ENCODE data around the gene KLHL29. TPM values are rescaled to one million over a fixed set of nuclear protein-coding genes. Genes with fewer than 3 reads are reported as not detected.

KLHL29 gene
- total RNA-seq, 2 donors from 2014 or later, result 1.0 to 2.4 TPM

DNA sequence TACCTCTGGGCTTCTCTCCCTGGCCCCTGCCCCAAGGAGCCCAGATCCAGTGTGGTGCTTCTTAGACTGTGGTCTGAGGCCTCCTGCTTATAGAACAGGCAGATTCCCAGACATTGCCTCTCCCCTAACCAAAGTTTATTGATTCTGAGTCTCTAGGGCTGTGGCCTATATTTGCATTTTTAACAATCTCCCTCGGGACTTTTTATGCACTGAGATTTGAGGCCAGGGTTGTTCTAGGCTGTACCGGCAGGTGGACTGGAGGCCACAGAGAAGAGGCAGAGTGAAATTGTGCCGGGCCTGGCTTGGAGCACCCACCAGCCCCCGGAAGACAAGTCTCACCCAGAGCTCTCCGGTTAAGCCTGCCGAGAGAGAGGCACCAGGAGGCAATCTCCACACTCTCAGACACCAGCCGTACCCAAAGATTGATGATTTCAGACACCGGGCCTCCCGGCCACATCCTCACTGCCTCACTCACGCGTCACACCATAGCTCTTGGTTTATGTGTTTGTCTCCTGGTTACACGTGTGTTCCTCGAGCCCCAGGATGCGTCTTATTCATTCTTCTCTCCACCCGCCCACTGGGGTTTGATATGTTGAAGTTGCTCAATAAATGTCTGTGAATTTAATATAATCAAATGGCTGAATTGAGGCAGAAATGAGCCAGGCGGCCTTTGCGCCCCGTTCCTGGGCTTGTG, 203.7 kb downstream of the KLHL29 start:
- Histone ChIP-seq H3K4me1 (ENCODE audit: control insufficient read depth, insufficient read depth, low read length) (no peaks in the 10 kb centered on the region), H3K4me3 (ENCODE audit: low read length) (no peak overlapping the region), H3K36me3 (ENCODE audit: control insufficient read depth, insufficient read depth, low read length) (no peaks in the 10 kb centered on the region), H3K27me3 (ENCODE audit: control insufficient read depth, insufficient read depth, low read length, poor library complexity, severe bottlenecking) (no peaks in the 10 kb centered on the region), H3K9ac (ENCODE audit: extremely low read depth, low read length, poor library complexity, severe bottlenecking) (no peak overlapping the region), H3K27ac (ENCODE audit: low read depth, low read length) (peak overlapping the region; percentile 32), H3K9me3 (ENCODE audit: control insufficient read depth, low read length) (no peaks in the 10 kb centered on the region)
- peaks cover 9% of the 10 kb centered on the region for H3K4me1 Mint-ChIP-seq
- H3K27ac Mint-ChIP-seq, result no peak overlapping the region
- H3K27me3 Mint-ChIP-seq (ENCODE audit: insufficient read depth), result no peaks in the 10 kb centered on the region
- TF ChIP-seq CTCF (conservative IDR thresholded peaks at IDR 0.05), result no peak
- DNase-seq, result no peak
- no peaks in the 10 kb centered on the region for H3K9me3 Mint-ChIP-seq
- H3K4me3 Mint-ChIP-seq, result no peak overlapping the region
- no peaks in the 10 kb centered on the region for H3K36me3 Mint-ChIP-seq (ENCODE audit: low read depth)
- 94 to 96% methylated on average over 10 to 18 of the region's 18 CpGs for WGBS, 2 experiments (ENCODE audit: insufficient coverage in 1 of 2, insufficient read length in 1 of 2)

- Mint-ChIP-seq H3K4me3 (no peak overlapping the region), H3K4me1 (peaks cover 11% of the 10 kb centered on the region), H3K27me3 (ENCODE audit: insufficient read depth) (no peaks in the 10 kb centered on the region), H3K9me3 (no peaks in the 10 kb centered on the region), H3K36me3 (ENCODE audit: low read depth) (no peaks in the 10 kb centered on the region), H3K27ac (no peak overlapping the region)
- WGBS, 2 experiments (ENCODE audit: insufficient coverage in 1 of 2, insufficient read length in 1 of 2), result 95 to 96% methylated on average over 9 of the region's 9 CpGs
- H3K9ac ChIP-seq (ENCODE audit: extremely low read depth, low read length, poor library complexity, severe bottlenecking), result no peak overlapping the region
- no peak for TF ChIP-seq CTCF (conservative IDR thresholded peaks at IDR 0.05)
- H3K36me3 ChIP-seq (ENCODE audit: control insufficient read depth, insufficient read depth, low read length), result no peaks in the 10 kb centered on the region
- no peak overlapping the region for H3K4me3 ChIP-seq (ENCODE audit: low read length)
- no peak for DNase-seq
- H3K27me3 ChIP-seq (ENCODE audit: control insufficient read depth, insufficient read depth, low read length, poor library complexity, severe bottlenecking), result no peaks in the 10 kb centered on the region
- H3K4me1 ChIP-seq (ENCODE audit: control insufficient read depth, insufficient read depth, low read length), result no peaks in the 10 kb centered on the region
- no peaks in the 10 kb centered on the region for H3K9me3 ChIP-seq (ENCODE audit: control insufficient read depth, low read length)
- H3K27ac ChIP-seq (ENCODE audit: low read depth, low read length), result no peak overlapping the region
Measured at GRCh38 chr2:23589220-23589647, 204.3 kb downstream of the KLHL29 start.

- no peaks in the 10 kb centered on the region for H3K27me3 ChIP-seq (ENCODE audit: control insufficient read depth, insufficient read depth, low read length, poor library complexity, severe bottlenecking)
- no peaks in the 10 kb centered on the region for H3K27me3 Mint-ChIP-seq (ENCODE audit: insufficient read depth)
- peaks cover 14% of the 10 kb centered on the region for H3K4me1 Mint-ChIP-seq
- no peaks in the 10 kb centered on the region for H3K36me3 ChIP-seq (ENCODE audit: control insufficient read depth, insufficient read depth, low read length)
- H3K27ac ChIP-seq (ENCODE audit: low read depth, low read length), result no peak overlapping the region
- H3K4me1 ChIP-seq (ENCODE audit: control insufficient read depth, insufficient read depth, low read length), result no peaks in the 10 kb centered on the region
- no peak overlapping the region for H3K27ac Mint-ChIP-seq
- H3K36me3 Mint-ChIP-seq (ENCODE audit: low read depth), result no peaks in the 10 kb centered on the region
- WGBS, 2 experiments (ENCODE audit: insufficient coverage in 1 of 2, insufficient read length in 1 of 2), result 91 to 100% methylated on average over 1 to 2 of the region's 2 CpGs
- no peak for TF ChIP-seq CTCF (conservative IDR thresholded peaks at IDR 0.05)
- H3K9me3 Mint-ChIP-seq, result no peaks in the 10 kb centered on the region
- H3K4me3 ChIP-seq (ENCODE audit: low read length), result no peak overlapping the region
- no peaks in the 10 kb centered on the region for H3K9me3 ChIP-seq (ENCODE audit: control insufficient read depth, low read length)
- no peak for DNase-seq
- H3K9ac ChIP-seq (ENCODE audit: extremely low read depth, low read length, poor library complexity, severe bottlenecking), result no peak overlapping the region
- H3K4me3 Mint-ChIP-seq, result no peak overlapping the region
Measured at GRCh38 chr2:23589739-23590138, 204.8 kb downstream of the KLHL29 start.

Measured in endodermal cell (in vitro differentiated cells).